Epithelial cell of proximal tubule (primary cell): ENCODE measurements around the gene FERMT3. TPM values are rescaled to one million over a fixed set of nuclear protein-coding genes. Genes with fewer than 3 reads are reported as not detected.

ENCODE experiments used
- DNase-seq: peaks from one replicate; pipeline ENCODE4 v3.0.0-alpha.2; 2011; ENCODE audit warnings: low read depth
- H3K4me3 ChIP-seq: 2 replicates; pipeline ENCODE4 v1.5.1; 2011; ENCODE audit warnings: low read depth, mild to moderate bottlenecking, low read length
- total RNA-seq: library from RNA; depleted of rRNA; stranded (reverse); fragments of >200 nt; gene quantifications from 2 replicates; pipeline ENCODE4 v1.2.3, GENCODE V29; 2015
- TF ChIP-seq, protein P1 (sequence below): conservative IDR thresholded peaks from 2 replicates; pipeline ENCODE4 v1.5.1; 2012; ENCODE audit warnings: low read depth, mild to moderate bottlenecking, low read length

FERMT3 gene
- total RNA-seq, 1 donor from 2014 or later = 0.29 TPM

DNA sequence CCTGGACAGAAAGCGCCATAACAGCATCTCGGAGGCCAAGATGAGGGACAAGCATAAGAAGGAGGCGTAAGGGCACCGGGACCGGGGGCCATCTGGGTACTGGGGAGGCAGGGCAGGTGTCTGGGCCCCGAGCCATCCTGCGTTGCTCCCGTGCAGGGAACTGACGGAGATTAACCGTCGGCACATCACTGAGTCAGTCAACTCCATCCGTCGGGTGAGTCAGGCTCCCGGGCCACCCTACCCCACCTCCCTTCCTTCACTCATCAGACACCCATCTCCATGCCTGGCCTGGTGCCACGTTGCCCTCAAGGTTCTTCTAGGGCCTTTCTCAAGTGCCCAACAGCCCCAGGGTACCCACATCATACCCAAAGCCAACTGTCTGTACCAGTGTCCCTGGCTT, 59.8 kb downstream of the FERMT3 start:
- DNase-seq = no peak
- TF ChIP-seq, protein P1, sequence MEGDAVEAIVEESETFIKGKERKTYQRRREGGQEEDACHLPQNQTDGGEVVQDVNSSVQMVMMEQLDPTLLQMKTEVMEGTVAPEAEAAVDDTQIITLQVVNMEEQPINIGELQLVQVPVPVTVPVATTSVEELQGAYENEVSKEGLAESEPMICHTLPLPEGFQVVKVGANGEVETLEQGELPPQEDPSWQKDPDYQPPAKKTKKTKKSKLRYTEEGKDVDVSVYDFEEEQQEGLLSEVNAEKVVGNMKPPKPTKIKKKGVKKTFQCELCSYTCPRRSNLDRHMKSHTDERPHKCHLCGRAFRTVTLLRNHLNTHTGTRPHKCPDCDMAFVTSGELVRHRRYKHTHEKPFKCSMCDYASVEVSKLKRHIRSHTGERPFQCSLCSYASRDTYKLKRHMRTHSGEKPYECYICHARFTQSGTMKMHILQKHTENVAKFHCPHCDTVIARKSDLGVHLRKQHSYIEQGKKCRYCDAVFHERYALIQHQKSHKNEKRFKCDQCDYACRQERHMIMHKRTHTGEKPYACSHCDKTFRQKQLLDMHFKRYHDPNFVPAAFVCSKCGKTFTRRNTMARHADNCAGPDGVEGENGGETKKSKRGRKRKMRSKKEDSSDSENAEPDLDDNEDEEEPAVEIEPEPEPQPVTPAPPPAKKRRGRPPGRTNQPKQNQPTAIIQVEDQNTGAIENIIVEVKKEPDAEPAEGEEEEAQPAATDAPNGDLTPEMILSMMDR = no peak
- H3K4me3 ChIP-seq = no peak overlapping the region

DNA sequence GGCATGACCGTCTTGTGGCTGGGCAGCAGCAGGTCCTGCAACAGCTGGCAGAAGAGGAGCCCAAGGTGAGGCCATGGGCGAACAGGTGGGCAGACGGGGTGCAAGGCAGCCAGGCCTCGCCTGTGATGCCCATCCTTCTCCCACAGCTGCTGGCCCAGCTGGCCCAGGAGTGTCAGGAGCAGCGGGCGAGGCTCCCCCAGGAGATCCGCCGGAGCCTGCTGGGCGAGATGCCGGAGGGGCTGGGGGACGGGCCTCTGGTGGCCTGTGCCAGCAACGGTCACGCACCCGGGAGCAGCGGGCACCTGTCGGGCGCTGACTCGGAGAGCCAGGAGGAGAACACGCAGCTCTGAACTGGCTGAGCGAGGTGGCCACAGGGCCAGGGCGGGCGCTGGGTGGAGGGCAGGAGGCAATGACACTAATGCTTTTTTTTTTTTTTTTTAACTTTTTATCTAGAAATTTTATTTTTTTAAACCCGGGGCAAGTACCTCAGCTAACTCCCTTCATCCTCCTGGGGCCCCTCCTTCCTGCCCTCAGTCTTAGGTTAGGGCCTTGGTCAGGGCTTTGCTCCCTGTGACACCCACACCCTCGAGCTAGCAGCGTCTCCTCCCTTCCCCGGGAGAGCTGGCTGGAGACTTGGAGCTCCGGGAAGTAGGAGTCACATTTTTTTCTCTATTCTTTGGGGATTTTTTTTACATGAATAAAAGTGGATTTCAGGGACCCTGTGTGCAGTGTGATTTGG, 60.9 kb downstream of the FERMT3 start:
- no peak for DNase-seq
- no peak overlapping the region for H3K4me3 ChIP-seq
- TF ChIP-seq, protein P1 = no peak

DNA sequence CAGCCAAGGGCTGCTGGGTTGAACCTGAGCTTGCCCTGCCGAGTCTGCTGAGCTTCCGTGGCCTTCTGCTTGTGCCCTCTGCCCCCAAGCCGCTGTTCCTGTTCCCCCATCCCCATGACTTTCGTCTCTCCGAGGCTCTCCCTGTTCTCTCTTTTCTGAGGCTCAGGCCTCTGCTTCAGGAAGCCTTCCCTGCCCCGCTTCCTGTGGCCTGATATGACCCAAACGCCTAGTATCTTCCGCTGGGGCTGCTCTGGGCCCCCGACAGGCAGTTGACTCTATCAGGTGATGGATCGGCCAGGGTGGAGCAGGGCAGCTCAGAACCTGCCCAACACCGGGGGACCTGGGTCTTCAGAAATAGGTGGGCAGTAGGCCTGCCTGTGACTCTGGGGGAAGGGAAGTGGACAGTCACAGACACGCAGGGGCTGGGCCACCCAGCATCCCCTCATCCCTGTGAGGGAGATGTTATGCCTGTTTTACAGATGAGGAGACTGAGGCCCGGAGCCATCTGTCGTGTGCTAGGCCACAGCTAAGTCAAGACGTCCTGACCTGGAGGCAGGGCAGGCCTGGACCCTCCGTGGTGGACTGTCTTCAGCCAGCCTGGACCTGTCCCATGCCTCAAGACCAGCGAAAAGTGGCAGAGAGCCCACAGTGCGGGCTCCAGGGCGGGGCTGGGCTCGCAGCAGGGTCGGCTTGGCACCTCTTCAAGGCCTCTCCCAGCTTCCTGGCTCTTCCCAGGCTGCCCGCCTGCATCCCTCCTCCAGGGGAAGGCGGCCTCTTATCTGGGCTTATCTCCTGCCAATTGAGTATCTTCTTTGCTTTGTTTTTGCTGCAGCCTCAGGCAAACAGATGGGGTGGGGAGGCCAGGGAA, 61.7 kb downstream of the FERMT3 start:
- no peak for DNase-seq
- peak overlapping the region; percentile 80 for H3K4me3 ChIP-seq
- TF ChIP-seq, protein P1 = no peak

DNA sequence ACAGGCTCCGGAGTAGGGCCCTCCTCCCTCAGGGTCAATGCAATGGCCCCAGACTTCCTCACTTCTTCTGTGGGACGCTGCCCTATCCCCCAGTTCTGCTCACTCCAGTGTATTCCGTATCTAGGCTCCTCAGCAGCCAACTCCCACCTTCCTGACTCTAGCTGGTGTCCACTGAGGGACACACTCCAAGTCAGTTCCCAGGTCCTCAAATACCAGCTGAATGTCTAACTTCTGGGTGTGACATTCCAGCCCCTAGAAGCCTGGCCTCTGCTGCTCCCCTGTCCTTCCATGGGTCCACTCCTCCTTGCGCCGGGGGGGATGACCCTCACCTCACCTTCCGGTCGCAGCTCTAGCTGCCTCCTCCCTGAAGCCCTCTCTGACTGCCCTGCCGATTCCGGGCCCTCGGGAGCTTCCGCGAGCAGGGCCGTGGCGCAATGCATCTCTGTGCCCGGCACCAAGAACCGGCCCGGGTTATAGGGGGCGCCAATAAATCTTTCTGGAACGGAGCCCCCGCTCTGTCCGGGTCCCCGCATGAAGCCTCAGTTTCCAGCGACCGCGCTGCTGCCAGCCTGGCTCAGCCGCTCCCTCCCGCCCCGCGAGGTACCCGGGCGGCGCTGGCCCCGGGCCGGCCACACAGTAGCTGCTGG, 62.5 kb downstream of the FERMT3 start:
- DNase-seq = no peak
- peak overlapping the region; percentile 80 for H3K4me3 ChIP-seq
- TF ChIP-seq, protein P1 = no peak

DNA sequence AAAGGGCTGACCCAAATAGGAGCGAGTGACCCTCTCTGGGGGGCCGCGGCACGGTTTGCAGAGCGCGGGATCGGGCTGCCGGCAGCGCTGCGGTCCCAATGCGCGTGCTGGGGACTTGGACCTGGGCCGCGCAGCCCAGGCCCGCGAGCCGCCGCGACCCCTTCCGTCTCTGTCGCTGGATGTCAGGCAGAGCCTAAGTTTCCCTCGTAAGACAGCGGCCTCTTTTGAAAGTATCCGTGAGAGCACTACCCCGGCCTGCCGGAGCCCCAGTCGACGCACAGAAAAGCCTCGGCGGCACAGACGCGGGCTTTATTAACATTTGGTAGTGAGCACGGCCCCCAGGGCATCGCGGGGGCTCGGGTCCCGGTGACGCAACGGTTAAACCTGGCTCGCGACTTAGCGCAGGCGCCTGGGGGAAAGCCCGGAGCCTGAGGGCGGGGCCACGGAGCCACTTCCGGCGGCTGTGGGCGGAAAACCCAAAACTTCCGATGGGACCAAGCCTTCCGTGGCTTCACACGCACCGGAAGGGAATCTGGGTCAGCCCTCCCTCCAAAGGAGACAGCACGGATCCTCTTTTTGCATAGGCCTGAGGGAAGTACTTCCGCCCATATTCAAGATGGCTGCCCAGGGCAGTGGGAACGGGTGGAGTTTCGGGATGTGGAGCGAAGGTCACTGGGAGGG, 63.2 kb downstream of the FERMT3 start:
- peak; percentile 98 for DNase-seq
- peak overlapping the region; percentile 80 for H3K4me3 ChIP-seq
- TF ChIP-seq, protein P1 = no peak

Other genes with a start within 250 kb of the FERMT3 start
- gene COX8A, start 232.1 kb upstream of the FERMT3 start, total RNA-seq = 539 and 593 TPM in 2 replicates
- gene OTUB1, start 220.3 kb upstream of the FERMT3 start, total RNA-seq = 109 and 204 TPM in 2 replicates
- gene FLRT1, start 170.8 kb upstream of the FERMT3 start, total RNA-seq = not detected in 2 replicates
- gene MACROD1, start 40.6 kb upstream of the FERMT3 start, total RNA-seq = 18.7 and 27.8 TPM in 2 replicates
- gene STIP1, start 20.6 kb upstream of the FERMT3 start, total RNA-seq = 275 and 315 TPM in 2 replicates
- gene TRPT1, start 19.5 kb downstream of the FERMT3 start, total RNA-seq = 63.3 and 98.1 TPM in 2 replicates
- 69.2 and 91.9 TPM in 2 replicates for gene NUDT22, start 19.6 kb downstream of the FERMT3 start, total RNA-seq
- gene DNAJC4, start 23.8 kb downstream of the FERMT3 start, total RNA-seq = 12.5 and 17.6 TPM in 2 replicates
- 15.6 and 25.7 TPM in 2 replicates for gene VEGFB, start 27.9 kb downstream of the FERMT3 start, total RNA-seq
- gene FKBP2, start 34.4 kb downstream of the FERMT3 start, total RNA-seq = 72.6 and 184 TPM in 2 replicates
- gene PPP1R14B, start 40.2 kb downstream of the FERMT3 start, total RNA-seq = 674 and 753 TPM in 2 replicates
- gene PLCB3, start 44.8 kb downstream of the FERMT3 start, total RNA-seq = 42.8 and 43.5 TPM in 2 replicates
- gene BAD, start 77.9 kb downstream of the FERMT3 start, total RNA-seq = 113 and 156 TPM in 2 replicates
- 16.3 and 24.8 TPM in 2 replicates for gene GPR137, start 79.1 kb downstream of the FERMT3 start, total RNA-seq
- gene KCNK4, start 84.6 kb downstream of the FERMT3 start, total RNA-seq = 0.51 TPM in 1 of 2 replicates, not detected in the other
- not detected in 2 replicates for gene CATSPERZ, start 93.6 kb downstream of the FERMT3 start, total RNA-seq
- gene ESRRA, start 98.8 kb downstream of the FERMT3 start, total RNA-seq = 47.2 and 61.9 TPM in 2 replicates
- 359 and 470 TPM in 2 replicates for gene TRMT112, start 110.8 kb downstream of the FERMT3 start, total RNA-seq
- gene PRDX5, start 111.4 kb downstream of the FERMT3 start, total RNA-seq = 284 and 357 TPM in 2 replicates
- gene CCDC88B, start 133.5 kb downstream of the FERMT3 start, total RNA-seq = 2.5 and 4.8 TPM in 2 replicates
- 37.1 and 69.9 TPM in 2 replicates for gene RPS6KA4, start 152.4 kb downstream of the FERMT3 start, total RNA-seq